ENCODE data around the gene PRICKLE2.

The PRICKLE2 gene

GRCh38 chr3:64260431-64260830 lies 35.2 kb upstream of the PRICKLE2 start:
- no peak overlapping the region for H3K4me3 ChIP-seq (ENCODE audit: low read length)
- no peak for TF ChIP-seq ZNF274 (IDR thresholded peaks at IDR 0.05; ENCODE audit: low read depth, low read length)

- no peak for TF ChIP-seq ZNF274 (IDR thresholded peaks at IDR 0.05; ENCODE audit: low read depth, low read length)
- no peak overlapping the region for H3K4me3 ChIP-seq (ENCODE audit: low read length)
These were observed 34.4 kb upstream of the PRICKLE2 start for GRCh38 chr3:64259636-64260035.

- no peak for TF ChIP-seq ZNF274 (IDR thresholded peaks at IDR 0.05; ENCODE audit: low read depth, low read length)
- no peak overlapping the region for H3K4me3 ChIP-seq (ENCODE audit: low read length)
These were observed 32.0 kb upstream of the PRICKLE2 start for GRCh38 chr3:64257100-64257755.

GRCh38 chr3:64255741-64256340 lies 30.6 kb upstream of the PRICKLE2 start:
- no peak overlapping the region for H3K4me3 ChIP-seq (ENCODE audit: low read length)
- no peak for TF ChIP-seq ZNF274 (IDR thresholded peaks at IDR 0.05; ENCODE audit: low read depth, low read length)

- TF ChIP-seq ZNF274 (IDR thresholded peaks at IDR 0.05; ENCODE audit: low read depth, low read length), result no peak
These were observed 29.2 kb upstream of the PRICKLE2 start for GRCh38 chr3:64254443-64254842.

GRCh38 chr3:64253689-64254088 lies 28.4 kb upstream of the PRICKLE2 start:
- H3K4me3 ChIP-seq (ENCODE audit: low read length), result no peak overlapping the region
- no peak for TF ChIP-seq ZNF274 (IDR thresholded peaks at IDR 0.05; ENCODE audit: low read depth, low read length)

More at GRCh38 chr3:64254443-64254842, 29.2 kb upstream of the PRICKLE2 start:
- H3K4me3 ChIP-seq (ENCODE audit: low read length), result no peak overlapping the region

GRCh38 chr3:64251019-64251418 lies 25.8 kb upstream of the PRICKLE2 start:
- no peak overlapping the region for H3K4me3 ChIP-seq (ENCODE audit: low read length)
- no peak for TF ChIP-seq ZNF274 (IDR thresholded peaks at IDR 0.05; ENCODE audit: low read depth, low read length)

- no peak for TF ChIP-seq ZNF274 (IDR thresholded peaks at IDR 0.05; ENCODE audit: low read depth, low read length)
These were observed 22.9 kb upstream of the PRICKLE2 start for GRCh38 chr3:64247991-64248646.

GRCh38 chr3:64244011-64244942 lies 19.0 kb upstream of the PRICKLE2 start:
- no peak for TF ChIP-seq ZNF274 (IDR thresholded peaks at IDR 0.05; ENCODE audit: low read depth, low read length)
- H3K4me3 ChIP-seq (ENCODE audit: low read length), result no peak overlapping the region

More at GRCh38 chr3:64247991-64248646, 22.9 kb upstream of the PRICKLE2 start:
- no peak overlapping the region for H3K4me3 ChIP-seq (ENCODE audit: low read length)

- no peak for TF ChIP-seq ZNF274 (IDR thresholded peaks at IDR 0.05; ENCODE audit: low read depth, low read length)
These were observed 17.2 kb upstream of the PRICKLE2 start for GRCh38 chr3:64242435-64242834.

GRCh38 chr3:64240959-64241358 lies 15.7 kb upstream of the PRICKLE2 start:
- no peak overlapping the region for H3K4me3 ChIP-seq (ENCODE audit: low read length)
- no peak for TF ChIP-seq ZNF274 (IDR thresholded peaks at IDR 0.05; ENCODE audit: low read depth, low read length)

More at GRCh38 chr3:64242435-64242834, 17.2 kb upstream of the PRICKLE2 start:
- H3K4me3 ChIP-seq (ENCODE audit: low read length), result no peak overlapping the region

GRCh38 chr3:64240396-64240795 lies 15.1 kb upstream of the PRICKLE2 start:
- no peak for TF ChIP-seq ZNF274 (IDR thresholded peaks at IDR 0.05; ENCODE audit: low read depth, low read length)
- H3K4me3 ChIP-seq (ENCODE audit: low read length), result no peak overlapping the region

GRCh38 chr3:64239841-64240240 lies 14.6 kb upstream of the PRICKLE2 start:
- TF ChIP-seq ZNF274 (IDR thresholded peaks at IDR 0.05; ENCODE audit: low read depth, low read length), result no peak
- no peak overlapping the region for H3K4me3 ChIP-seq (ENCODE audit: low read length)
